ENCODE results near the gene SHD.

DNA sequence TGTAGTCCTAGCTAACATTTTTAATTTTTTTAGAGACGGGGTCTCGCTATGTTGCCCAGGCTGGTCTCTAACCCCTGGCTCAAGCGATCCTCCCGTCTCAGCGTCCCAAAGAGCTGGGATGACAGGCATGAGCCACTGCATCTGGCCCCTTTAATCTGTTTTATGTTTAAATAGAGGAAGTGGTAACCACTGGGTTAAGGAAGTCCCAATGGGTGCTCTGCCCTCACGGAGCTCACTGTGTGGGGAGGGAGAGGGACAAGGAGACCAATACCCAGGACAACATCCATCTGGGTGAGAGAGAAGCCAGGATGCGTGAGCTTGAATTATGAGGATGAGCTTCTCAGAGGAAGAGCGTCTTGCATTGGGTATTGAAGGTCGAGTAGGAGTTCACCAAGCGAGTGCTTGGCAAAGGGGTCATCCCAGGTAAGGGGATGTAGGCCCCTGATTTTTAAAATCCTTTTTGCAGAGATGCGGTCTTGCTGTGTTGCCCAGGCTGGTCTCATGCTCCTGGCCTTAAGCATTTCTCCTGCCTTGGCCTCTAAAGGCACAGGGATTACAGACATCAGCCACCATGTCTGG, 18.4 kb upstream of the SHD start:
- TF ChIP-seq, protein P1, sequence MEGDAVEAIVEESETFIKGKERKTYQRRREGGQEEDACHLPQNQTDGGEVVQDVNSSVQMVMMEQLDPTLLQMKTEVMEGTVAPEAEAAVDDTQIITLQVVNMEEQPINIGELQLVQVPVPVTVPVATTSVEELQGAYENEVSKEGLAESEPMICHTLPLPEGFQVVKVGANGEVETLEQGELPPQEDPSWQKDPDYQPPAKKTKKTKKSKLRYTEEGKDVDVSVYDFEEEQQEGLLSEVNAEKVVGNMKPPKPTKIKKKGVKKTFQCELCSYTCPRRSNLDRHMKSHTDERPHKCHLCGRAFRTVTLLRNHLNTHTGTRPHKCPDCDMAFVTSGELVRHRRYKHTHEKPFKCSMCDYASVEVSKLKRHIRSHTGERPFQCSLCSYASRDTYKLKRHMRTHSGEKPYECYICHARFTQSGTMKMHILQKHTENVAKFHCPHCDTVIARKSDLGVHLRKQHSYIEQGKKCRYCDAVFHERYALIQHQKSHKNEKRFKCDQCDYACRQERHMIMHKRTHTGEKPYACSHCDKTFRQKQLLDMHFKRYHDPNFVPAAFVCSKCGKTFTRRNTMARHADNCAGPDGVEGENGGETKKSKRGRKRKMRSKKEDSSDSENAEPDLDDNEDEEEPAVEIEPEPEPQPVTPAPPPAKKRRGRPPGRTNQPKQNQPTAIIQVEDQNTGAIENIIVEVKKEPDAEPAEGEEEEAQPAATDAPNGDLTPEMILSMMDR (IDR thresholded peaks at IDR 0.05), result no peak
- no peak for TF ChIP-seq REST (IDR thresholded peaks at IDR 0.05; ENCODE audit: insufficient read depth in 1 of 2, low read depth in 2 of 2, low read length in 1 of 2)
- TF ChIP-seq TCF7L2 (IDR thresholded peaks at IDR 0.05; ENCODE audit: low read depth, low read length), result no peak
